Right ventricle myocardium superior (tissue), 1 donor: ENCODE measurements around the gene LRP8. TPM values are rescaled to one million over a fixed set of nuclear protein-coding genes. Genes with fewer than 3 reads are reported as not detected.
"Not testable (repeated sequence)": the region's sequence is repeated elsewhere in the genome, so short reads cannot be mapped to it uniquely, and the experiment has no call there.

Experiments
- ATAC-seq: fragments of 200-7000 bp; cut with Tn5 transposase; one replicate; pipeline ENCODE4 v1.9.1; 2020; ENCODE audit warnings: mild to moderate bottlenecking; ENCODE audit not compliant: poor library complexity
- DNase-seq: peaks from one replicate; pipeline ENCODE4 v3.0.0-alpha.2; 2020
- intact Hi-C: fragments of 100-400 bp; cut with DNase I; formaldehyde crosslinking; loops from one replicate; pipeline ENCODE4 v1.11.2; 2022
- total RNA-seq: library from RNA; stranded (reverse); fragmentation: NEBNext Ultra II Directional; extraction: Animal tissue kit (Norgen Biotek cat#: 25700); gene quantifications from one replicate; pipeline ENCODE4 v1.2.1, GENCODE V29; 2021
- donor health status: DM: no; HTN: yes; CAD: no; lungs with severe emphysema.

The LRP8 gene
- total RNA-seq, 1 donor from 2014 or later: 1.5 TPM

DNA sequence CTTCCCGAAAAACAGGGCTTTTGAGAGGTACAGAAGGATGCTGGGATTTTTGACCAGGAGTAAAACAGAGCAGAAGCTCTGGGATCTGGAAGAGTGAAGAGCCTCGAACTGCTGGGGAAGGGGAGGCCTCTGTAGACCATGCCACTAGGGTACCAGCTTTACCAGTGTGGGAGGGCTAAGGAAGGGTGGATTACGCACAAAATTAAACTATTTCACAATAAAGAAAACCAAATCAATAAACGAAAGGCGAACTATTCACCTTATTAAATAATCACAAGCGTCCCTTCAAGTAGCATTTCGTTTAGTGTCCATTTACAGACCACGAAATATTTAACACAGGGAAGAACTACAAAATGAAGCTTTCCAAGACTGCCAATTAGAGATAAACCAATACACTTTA is 108.2 kb downstream of the LRP8 start:
- intact Hi-C loops: no loop called here
- ATAC-seq: no peak

DNA sequence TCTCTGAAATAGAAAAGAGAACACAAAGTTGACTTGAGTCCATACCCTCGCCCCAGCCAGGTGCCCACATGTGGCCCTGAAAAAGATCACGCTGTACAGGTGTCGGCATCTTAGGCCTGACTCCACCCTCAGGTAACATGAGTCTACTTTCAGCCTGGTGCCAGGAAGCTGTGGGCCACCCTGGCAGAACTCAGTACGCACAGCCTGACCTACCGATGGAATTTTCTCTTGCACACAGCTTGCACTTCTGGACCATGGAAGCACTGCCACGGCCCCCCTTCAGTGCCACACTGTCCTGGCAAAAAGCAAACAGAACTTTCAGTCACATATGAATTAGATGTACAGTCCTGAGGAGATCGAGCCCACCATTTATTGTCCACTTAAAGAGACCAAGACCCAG is 109.7 kb downstream of the LRP8 start:
- DNase-seq (no peak), ATAC-seq (no peak)
- intact Hi-C loops: no loop called here

More for the DNA sequence above, 108.2 kb downstream of the LRP8 start:
- no peak for DNase-seq

DNA sequence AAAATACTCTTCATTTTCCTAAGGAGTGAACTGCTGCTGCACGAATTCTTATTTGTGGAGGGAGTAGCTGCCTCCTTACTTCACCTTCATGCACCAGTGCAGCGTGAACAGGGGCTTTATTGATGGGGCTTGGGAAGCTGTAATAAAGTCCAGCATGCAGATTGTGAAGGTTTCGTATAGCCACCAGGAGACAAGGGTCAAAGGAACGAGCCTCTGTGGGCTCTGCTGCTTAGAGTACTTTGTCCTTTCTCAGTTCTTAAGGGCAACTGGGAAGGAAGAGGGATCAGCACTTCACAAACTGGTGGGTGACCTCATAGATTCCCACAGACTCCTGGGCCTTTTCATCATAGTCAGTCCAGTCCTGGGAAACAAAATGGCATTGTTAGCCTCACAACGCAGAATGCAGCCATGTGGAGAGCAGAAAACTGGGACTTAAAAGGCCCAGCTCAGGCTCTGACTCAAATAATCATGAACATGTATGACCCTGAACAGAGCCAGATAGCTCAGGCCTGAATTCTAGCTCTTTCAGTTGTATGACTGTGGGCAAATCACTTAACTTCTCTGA is 113.4 kb downstream of the LRP8 start:
- intact Hi-C loops: no loop called here
- ATAC-seq (no peak), DNase-seq (no peak)

DNA sequence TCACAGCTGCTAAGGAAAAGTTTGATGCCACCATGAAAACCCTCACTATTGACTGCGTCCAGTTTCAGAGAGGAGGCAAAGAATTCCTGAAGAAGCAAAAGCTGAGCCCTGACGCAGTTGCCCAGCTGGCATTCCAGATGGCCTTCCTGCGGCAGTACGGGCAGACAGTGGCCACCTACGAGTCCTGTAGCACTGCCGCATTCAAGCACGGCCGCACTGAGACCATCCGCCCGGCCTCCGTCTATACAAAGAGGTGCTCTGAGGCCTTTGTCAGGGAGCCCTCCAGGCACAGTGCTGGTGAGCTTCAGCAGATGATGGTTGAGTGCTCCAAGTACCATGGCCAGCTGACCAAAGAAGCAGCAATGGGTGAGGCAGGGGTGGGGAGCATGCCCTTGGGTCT is 116.9 kb downstream of the LRP8 start:
- no peak for ATAC-seq
- intact Hi-C loops: no loop called here
- DNase-seq: no peak

DNA sequence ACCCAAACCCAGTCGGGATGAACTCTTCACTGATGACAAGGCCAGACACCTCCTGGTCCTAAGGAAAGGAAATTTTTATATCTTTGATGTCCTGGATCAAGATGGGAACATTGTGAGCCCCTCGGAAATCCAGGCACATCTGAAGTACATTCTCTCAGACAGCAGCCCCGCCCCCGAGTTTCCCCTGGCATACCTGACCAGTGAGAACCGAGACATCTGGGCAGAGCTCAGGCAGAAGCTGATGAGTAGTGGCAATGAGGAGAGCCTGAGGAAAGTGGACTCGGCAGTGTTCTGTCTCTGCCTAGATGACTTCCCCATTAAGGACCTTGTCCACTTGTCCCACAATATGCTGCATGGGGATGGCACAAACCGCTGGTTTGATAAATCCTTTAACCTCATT is 117.5 kb downstream of the LRP8 start:
- ATAC-seq (no peak), DNase-seq (no peak)
- intact Hi-C loops: no loop called here

DNA sequence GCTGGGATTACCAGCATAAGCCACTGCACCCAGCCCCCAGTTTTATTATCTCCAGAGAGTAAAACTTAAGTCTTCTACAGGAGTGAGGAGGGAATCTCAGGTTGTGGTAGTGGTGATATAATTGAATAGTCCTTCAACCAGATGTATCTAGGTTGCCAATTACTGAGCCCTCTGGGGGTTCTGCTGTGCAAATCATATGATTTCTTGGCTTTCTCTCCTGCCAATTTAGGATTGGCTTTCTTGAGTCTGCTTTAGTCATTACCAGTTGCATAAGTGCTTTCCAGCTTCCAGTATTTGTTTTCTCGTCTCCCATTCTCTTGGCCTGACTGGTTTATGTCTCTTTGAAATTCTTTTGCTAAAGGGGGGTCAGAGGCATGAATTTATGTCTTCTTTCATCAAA is 120.1 kb downstream of the LRP8 start:
- ATAC-seq (no peak), DNase-seq (no peak)
- intact Hi-C loops: no loop called here

DNA sequence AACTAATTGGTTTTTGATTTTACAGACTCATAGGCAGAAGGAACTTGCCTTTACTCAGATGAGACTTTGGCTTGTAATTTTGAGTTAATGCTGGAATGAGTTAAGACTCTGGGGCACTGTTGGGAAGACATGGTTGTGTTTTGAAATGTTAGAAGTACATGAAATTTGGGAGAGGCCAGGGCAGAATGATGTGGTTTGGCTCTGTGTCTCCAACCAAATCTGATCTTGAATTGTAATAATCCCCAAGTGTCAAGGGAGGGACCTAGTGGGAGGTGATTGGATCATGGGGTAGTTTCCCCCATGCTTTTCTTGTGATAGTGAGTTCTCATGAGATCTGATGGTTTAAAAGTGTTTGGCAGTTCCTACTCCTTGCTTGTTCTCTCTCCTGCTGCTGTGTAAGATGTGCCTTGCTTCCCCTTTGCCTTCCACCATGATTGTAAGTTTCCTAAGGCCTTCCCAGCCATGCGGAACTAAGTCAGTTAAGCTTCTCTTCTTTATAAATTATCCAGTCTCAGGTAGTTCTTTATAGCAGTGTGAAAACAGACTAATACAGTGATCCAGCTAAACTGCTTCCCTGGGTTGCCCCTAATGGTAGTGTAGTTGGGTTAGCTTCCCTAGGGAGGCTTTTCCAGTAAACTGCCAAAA is 121.0 kb downstream of the LRP8 start:
- ATAC-seq: no peak
- intact Hi-C loops: no loop called here
- DNase-seq: no peak

DNA sequence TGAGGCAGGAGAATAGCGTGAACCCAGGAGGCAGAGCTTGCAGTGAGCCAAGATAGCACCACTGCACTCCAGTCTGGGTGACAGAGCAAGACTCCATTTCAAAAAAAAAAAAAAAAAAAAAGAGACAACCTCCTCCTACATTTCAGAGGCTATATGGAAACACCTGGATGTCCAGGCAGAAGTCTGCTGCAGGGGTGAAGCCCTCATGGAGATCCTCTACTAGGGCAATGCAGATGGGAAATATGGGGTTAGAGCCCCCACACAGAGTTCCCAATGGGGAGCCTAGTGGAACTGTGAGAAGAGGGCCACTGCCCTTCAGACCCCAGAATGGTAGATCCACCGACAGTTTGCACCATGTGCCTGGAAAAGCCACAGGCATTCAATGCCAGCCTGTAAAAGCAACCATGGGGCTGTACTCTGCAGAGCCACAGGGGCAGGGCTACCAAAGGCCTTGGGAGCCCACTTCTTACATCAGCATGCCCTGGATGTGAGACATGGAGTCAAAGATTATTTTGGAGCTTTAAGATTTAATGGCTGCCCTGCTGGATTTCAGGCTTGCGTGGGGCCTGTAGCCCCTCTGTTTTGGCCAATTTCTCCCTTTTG is 121.7 kb downstream of the LRP8 start:
- DNase-seq, intact Hi-C loops, ATAC-seq: not testable (repeated sequence)

DNA sequence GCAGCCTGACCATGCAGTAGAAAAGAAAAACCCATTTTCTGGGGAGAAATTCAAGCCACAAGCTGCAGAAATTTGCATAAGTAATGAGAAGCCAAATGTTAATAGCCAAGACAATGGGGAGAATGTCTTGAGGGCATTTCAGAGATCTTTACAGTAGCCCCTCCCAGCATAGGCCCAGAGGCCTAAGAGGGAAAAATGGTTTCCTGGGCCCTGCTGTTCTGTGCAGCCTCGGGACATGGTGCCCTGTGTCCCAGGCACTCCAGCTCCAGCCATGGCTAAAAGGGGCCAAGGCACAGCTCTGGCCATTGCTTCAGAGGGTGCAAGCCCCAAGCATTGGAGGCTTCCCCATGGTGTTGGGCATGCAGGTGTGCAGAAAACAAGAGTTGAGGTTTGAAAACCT is 122.4 kb downstream of the LRP8 start:
- ATAC-seq, DNase-seq, intact Hi-C loops: not testable (repeated sequence)

DNA sequence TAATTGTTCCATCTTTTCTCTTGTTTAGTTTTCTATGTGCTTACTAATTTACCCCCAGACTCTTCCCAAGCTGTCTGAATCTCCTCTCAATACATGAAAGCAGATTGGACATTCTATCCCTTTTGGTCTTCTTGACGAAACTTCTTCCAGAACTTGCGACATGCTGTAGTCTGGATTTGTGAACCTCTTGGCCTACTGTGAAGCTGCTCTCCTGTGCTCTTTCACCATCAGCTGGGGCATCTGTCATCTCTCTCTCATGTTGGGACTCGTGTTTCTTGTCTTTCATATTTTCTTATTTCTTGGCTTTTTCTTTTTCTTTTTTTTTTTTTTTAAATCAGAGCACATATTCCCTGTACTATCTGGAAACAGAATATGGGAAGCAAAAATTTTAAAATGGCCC is 124.4 kb downstream of the LRP8 start:
- DNase-seq: no peak
- intact Hi-C loops: no loop called here
- ATAC-seq: no peak

DNA sequence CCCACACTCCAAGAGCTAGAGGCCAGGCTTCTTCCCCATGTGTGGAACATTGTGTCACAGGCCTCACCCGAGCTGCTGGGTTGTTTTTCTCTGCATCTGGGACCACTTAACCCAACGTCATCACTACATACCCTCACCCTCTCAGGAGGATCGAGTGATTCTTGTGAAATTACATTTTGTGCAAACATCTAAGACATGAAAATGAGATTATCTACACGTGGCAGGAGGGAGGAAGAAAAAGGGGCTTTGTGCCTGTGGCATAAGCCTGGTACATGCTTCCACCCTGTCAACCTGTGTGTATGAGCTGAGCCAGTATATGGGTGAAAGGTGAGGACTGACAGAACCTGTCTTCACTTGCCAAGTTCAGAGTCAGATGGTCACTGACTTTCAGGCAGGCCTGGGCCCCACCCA is 129.6 kb downstream of the LRP8 start:
- DNase-seq (no peak), ATAC-seq (peak; percentile 57)
- intact Hi-C loops: no loop called here

DNA sequence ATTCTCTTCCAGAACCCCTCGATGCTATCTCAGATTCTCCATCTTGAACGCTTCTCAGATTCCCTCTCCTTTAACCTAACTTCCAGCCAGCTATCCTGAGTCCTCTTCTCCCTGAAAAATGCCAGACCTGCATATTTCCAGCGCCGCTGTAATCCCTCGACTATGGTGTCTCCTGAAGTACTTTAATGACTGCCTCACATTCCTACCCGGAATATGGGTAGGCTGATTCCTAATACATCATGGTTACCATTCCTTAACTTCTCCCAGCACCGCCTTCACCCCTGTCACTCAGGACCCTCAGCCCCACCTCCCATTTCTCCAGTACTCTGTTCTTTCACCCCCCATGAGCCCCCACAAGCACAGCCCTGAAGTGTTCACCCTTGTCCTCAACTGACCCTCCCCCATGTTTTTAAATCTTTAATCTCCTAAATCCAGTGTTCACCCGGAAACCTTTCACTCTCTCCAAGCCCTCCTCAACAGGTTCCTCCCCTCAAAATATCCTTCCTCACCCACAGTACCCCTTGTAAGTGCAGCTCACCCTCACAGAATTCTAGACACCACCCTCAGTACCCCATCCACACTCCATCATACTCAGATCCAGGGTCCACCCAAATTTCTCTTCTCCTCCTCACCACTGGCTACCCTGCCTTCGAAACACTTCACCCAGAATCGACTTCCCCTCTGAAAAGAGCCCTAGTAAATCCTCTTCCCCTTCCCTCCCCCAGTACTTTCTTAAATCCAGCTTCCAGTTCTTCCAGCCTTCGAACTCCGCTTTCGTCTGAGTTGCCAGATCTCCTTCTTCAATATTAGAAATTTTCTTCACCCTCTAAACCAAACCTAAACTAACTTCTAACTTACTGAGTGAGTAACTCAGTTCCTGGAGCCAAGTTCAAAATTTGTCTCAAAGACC is 130.3 kb downstream of the LRP8 start:
- intact Hi-C loops: no loop called here
- no peak for DNase-seq

DNA sequence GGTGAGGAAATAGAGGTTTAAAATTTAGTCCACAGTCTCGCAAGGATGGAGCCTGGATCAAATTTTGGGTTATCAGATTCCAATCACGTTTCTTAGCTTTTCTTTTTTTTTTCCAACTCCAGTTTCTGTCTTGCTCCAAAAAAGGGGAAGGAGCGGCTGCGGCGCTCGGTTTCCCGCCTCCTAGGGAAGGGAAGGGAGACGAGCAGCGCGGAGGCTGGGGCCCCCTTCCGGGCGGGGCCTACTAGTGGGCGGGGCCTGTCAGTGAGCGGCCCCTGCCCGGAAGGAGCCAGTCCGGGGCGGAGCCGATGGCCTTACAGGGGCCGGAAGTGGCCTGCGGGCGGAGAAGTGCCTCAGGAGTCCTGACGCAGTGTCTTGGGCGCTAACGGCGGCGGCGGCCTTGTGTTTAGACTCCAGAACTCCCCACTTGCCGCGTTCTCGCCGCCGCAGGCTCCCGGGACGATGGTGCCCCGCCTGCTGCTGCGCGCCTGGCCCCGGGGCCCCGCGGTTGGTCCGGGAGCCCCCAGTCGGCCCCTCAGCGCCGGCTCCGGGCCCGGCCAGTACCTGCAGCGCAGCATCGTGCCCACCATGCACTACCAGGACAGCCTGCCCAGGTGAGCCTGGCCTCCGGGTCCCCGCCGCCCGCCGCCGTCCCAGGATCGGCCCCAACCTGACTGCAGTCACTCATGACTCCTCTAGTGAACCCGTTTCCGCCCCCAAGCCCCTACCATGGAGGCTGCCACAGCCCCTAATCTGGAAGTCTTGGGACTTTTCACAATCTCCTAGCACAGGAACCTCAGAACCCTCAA is 131.2 kb downstream of the LRP8 start, which contains the start of gene CPT2:
Gene CPT2, plus strand, starts transcription at position 340 of the 806 bp plus-strand sequence. Its CDS starts 120 bp downstream, at position 460.
- intact Hi-C loops: no loop called here
- peak; percentile 97 for ATAC-seq
- DNase-seq: peak; percentile 98

More for the DNA sequence above, 130.3 kb downstream of the LRP8 start:
- ATAC-seq: peak; percentile 14

DNA sequence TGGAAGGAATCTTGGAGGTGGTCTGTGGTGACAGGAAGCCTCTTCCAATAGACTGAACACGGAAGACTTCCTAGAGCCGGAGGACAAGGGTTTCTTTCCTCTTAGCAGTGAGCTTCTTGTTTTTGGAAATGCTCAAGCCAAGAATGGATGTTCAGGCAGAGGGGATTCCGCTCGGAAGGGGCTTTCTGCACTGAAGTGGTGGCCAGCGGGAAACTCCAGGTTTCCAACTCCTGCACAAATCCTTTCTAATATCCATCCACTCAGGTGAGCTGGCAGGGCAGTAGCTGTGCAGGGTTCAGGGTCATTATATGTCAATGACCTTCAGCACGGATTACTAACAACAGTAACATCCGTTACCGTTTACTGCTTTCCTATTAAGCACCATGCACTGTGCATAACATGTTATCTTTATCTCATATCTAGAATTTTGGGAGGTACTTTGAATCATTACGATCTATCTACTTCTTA is 131.8 kb downstream of the LRP8 start:
- intact Hi-C loops: no loop called here
- ATAC-seq: peak; percentile 5

DNA sequence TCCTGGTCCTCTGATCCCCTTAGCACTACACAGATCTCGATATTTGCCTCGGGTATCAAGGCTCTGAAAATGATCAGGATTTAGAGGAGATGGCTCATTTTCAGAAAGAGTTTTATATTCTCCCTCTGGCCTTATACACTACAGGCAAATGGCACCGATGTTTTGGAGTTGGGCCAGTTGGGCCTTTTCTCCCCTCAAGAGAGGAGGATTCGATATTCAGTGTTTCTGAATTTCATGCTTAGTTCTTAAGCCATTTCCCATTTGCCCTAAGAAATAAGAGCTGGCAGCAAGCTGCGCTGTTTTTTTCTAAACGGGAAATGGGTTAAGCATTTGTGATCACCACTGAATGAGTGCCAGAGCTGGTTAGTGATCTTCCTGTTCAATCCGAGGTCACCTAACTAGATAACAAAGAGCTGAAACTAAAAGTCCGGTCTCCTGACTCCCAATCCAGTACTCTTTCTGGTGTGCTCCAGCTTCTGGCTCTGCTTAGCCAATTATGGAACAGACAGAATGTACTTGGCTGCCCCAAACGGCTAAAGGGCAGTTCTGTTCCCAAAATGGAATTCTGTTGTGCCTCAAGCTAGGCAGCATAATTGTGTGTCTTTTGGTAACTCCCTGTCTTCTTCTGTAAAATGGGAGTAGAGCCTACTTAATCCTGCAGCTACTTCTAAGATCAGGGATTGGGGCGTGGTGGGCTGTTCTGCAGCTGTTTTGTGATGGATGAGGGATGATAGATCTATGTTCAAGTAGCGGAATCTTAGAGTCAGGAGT is 132.4 kb downstream of the LRP8 start:
- intact Hi-C loops: no loop called here
- DNase-seq: no peak
- ATAC-seq: no peak

More for the DNA sequence above, 131.8 kb downstream of the LRP8 start:
- no peak for DNase-seq
